GM21786 (cell line): ENCODE results near the gene SOBP.

Experiments used
- ATAC-seq: cut with Tn5 transposase; IDR thresholded peaks from one replicate; pipeline ENCODE4 v1.9.1; 2021; ENCODE audit not compliant: unreplicated experiment

Gene SOBP

GRCh38 chr6:107654764-107655163 is 164.8 kb downstream of the SOBP start:
- no peak for ATAC-seq

DNA sequence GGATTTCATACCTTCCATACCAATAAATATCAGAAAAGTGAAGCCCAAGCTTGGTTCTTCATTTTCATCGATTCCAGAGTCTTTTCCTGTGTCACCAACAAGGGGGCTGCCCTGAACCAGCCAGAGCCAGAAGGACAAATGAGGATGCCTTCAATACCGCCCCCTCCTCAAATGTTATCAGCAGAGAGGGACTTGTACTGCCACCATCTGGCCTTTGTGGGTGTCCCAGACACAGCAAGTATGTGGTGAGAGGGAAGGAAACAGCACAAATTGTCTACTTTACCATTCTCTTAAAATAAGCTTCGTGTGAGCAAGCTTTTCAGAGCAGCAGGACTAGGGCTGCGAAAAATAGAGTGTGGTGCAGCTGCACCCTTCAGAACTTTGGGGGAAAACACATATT is 165.3 kb downstream of the SOBP start:
- no peak for ATAC-seq

- ATAC-seq = no peak
Observed at GRCh38 chr6:107655864-107656263, 165.9 kb downstream of the SOBP start.

DNA sequence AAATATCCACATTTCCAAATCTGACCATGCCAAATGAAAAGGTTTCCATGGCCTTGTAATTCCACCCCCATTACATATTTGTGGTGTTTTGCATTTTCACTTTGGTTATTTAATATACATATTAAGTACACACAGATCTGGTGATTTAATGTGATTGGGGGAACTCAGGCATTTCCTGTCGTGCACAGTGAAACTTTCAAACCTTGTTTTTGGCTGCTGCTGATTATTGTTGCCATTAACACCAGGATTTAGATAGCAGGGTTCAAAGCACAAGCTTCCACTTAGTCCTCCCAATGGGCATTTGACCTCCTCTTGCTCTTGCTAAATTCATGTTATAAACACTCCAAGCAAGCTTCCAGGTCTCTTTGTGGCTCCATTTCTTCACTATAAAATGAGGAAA is 166.5 kb downstream of the SOBP start:
- no peak for ATAC-seq

- no peak for ATAC-seq
Observed at GRCh38 chr6:107656883-107657282, 167.0 kb downstream of the SOBP start.

DNA sequence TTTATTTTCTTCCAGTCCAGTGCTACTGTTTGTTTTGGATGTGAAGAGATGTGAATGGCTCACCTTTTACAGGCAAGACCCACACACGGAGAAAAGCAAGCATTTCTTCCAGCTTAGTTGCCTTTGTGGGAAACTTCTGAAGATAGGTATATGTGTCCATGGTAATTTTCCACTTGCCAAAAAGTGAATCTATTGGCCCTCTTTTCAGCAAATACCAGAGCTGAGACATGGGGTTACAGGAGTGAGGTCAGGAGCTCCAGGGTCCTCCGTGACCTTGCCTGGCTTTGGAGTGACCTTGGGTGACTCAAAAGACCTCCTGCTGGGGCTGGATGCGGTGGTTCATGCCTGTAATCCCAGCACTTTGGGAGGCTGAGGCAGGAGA is 167.4 kb downstream of the SOBP start:
- no peak for ATAC-seq

- ATAC-seq = peak; percentile 89
Observed at GRCh38 chr6:107657755-107658461, 168.0 kb downstream of the SOBP start.

GRCh38 chr6:107658920-107659865 is 169.3 kb downstream of the SOBP start:
- no peak for ATAC-seq

DNA sequence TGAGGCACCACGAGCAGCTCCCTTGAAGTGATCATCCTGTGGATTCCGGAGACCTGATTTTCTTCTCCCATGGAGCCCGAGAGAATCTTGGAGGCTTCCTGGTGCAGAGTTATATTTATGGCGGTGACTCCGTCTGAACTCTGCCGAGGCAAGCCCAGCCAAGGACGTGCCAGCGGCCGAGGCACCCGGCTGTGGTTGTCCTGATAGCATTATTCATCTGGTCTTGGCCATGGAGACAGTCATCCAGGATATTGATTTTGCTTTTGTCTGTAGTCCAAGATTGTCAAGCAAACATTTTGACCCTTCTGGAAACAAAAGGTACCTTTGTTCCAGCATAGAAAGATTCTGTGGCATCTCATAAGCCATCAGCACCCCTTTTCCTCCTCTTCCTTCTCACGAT is 170.9 kb downstream of the SOBP start:
- no peak for ATAC-seq

DNA sequence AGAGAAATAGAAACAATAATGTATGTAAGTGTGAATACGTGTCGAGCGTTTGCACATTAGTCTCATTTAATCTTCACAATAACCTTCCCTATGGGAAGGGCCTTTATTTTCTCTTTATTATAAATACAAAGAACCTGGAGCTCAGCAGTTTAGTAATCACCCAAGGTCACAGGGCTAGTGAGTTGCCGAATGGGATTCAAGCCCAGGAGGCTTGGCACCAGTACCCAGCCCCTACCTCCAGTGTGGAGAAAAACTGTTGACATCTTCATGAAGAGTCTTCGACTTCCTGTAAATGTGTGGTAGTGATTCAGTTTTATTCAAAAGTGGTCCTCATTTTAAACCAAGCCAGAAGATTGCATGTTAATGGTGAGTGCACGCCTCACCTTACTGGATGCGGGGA is 171.4 kb downstream of the SOBP start:
- no peak for ATAC-seq

- no peak for ATAC-seq
Observed at GRCh38 chr6:107662333-107662732, 172.4 kb downstream of the SOBP start.

- no peak for ATAC-seq
Observed at GRCh38 chr6:107663308-107663707, 173.4 kb downstream of the SOBP start.

DNA sequence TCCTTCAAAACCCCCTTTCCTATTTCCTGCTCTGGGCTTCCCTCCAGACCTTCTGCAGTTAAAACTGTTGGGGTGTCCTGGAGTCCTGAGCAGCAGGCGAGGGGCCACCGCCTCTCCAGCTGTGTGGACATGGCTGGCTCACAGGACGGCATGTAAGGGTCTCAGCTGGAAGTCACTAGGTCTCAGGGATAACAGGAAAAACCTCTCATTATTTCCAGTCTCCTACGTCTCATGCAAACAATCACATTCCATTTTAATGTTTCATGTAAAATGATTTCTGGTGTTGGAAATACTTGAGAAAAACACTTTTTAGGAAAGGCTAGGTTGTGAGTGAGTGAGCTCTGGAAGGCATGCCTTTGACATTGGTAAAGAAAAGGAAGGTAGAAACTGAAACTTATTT is 175.5 kb downstream of the SOBP start:
- no peak for ATAC-seq

GRCh38 chr6:107666084-107666980 is 176.4 kb downstream of the SOBP start:
- no peak for ATAC-seq

- ATAC-seq = no peak
Observed at GRCh38 chr6:107666981-107667601, 177.2 kb downstream of the SOBP start.

GRCh38 chr6:107667790-107668189 is 177.9 kb downstream of the SOBP start:
- ATAC-seq = no peak

DNA sequence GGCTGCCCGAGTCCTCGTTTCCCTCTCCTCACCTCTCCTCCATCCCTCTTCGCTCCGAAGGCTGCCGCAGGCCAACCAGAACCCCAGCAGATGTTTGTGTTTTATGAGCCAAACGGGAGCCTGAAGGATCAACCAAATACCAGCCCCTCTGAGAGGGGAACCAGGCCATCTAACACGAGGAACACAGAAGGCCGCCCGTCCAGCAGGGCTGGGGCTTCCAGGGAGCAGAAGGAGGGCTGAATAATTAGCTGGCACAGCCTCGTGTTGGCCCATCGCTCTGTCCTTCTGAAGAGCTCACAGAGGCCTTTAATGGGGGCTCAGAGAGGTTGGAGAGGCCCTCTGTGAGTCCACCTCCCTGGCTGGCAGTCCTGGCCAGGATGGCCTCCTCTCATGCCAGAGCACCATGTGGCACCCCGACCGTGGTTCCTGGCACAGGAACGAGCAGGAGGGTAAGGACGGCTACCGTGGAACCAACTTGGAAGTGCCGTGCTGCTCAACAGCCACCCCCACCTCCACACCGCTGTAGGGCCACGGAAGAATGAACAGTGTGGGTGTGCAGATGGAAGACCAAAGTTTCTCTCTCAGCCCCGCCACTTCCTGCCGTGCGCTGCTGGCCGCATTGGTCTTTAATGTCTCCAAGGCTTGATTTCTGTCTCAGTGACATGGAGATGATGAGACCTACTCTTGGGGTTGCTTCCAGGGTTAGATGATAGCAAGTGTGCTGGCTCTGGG is 179.0 kb downstream of the SOBP start:
- ATAC-seq = peak; percentile 83

DNA sequence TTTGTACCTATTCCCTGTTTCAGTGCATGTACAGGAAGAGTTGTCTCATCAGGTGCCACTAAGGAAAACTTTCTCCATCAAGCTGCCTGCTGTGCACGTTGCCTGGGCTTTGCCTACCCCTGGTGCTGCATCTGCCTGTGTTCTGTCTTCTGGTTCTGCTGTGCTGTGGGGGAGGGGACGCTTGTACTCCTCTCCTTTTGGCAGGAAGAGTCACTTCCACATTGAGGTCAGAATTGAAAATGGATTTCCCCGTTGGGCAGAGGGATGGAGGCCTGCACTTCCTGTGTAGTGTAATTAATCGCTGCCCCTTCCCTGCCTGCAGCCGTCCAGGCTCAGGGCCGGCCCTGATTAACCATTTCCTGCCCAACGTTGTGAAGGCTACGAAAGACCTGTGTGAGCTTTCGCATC is 180.9 kb downstream of the SOBP start:
- peak; percentile 38 for ATAC-seq

DNA sequence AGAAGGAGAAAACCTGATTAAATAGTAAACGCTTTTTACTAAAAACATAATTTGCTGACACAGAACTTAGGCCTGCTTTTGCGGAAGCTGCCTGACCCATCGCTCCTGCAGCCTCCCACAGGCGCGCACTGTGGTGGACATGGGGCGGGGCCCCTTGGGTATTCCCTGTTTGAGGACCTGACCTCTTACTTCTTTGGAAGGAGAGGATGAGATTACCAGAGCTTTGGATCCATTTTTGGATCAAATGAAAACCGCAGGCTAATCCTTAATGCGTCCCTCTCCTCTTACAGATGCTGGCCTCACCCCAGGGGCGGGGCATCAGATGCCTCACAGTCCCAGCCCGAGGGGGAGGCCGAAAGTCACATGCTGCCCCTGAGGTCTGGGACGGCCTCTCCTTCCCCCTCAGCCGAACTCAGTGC is 183.2 kb downstream of the SOBP start:
- ATAC-seq = no peak
